Measurements from ENCODE around the gene ASB1.

ASB1 gene

DNA sequence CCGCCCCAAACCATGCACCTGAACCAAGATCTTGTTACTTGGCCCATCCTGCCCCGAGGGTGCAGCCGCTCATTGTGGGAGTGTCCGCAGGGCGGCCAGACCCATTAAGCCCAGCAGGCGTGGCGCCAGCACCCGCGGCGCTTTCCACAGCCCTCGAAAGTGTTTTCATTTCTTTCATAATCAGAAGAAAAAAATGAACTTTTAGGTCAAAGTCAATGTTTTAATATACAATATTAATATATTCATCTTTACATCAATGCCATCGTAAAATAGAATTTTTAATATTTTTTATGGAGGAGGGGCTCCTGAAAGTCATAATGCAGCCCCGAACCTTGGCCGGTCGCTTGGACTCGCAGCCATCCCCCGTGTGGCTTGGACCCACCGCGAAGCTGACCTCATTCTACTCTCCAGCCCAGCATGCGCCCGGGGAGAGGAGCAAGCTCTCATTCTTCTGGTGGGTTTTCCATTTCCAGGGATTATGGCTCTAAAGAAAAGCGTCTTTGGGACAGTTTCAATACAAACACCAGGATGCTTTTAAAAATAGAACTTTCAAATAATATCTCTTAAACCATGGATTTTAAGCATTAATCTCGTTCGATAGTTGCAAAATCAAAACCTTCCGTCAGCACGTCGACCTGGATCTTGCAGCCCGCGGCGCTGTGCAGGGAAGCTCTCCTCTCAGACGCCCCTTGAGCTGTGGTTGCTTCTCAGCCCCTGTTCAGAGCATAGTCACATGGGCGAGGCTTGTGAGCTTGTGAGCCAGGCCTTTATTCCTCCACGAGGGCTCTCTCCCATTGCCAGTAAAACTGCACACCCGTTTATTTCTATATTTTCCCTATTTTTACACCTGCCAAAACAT is 17.2 kb upstream of the ASB1 start:
- TF ChIP-seq, protein P1, sequence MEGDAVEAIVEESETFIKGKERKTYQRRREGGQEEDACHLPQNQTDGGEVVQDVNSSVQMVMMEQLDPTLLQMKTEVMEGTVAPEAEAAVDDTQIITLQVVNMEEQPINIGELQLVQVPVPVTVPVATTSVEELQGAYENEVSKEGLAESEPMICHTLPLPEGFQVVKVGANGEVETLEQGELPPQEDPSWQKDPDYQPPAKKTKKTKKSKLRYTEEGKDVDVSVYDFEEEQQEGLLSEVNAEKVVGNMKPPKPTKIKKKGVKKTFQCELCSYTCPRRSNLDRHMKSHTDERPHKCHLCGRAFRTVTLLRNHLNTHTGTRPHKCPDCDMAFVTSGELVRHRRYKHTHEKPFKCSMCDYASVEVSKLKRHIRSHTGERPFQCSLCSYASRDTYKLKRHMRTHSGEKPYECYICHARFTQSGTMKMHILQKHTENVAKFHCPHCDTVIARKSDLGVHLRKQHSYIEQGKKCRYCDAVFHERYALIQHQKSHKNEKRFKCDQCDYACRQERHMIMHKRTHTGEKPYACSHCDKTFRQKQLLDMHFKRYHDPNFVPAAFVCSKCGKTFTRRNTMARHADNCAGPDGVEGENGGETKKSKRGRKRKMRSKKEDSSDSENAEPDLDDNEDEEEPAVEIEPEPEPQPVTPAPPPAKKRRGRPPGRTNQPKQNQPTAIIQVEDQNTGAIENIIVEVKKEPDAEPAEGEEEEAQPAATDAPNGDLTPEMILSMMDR (IDR thresholded peaks at IDR 0.05; ENCODE audit: low read length, missing control alignments): no peak
- DNase-seq (ENCODE audit: low read depth): no peak
- H3K4me3 ChIP-seq (replicated peaks; ENCODE audit: low read depth, low read length): no peak overlapping the region

DNA sequence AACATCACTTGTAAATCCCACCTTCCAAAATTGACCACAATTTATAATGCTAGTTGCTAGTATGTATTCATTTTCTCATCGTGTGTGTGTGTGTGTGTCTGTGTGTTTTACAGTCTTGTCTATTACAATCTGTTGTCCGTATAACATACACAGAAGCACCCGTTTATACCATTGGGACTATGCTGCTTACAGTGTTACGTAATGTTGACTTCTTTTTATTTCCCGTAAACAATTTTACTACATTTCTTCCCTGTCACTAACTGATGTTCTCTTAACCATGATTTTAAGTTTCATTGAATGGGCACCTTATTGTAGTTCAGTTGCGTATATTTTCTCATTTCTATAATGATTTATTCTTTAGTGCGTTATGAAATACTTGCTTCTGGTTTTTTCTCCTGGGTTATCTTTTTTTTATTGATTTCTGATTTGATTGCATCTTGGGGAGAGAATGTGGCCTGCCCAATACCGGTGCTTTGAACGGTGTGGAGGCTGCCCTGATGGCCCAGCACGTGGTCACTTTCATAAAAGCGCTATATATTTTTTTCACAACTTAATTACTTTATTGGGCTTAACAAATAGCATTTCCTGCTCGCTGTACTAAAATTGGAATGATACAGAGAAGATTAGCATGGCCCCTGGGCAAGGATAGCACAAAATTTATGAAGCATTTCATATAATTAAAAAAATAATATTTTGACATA is 14.5 kb upstream of the ASB1 start:
- H3K4me3 ChIP-seq (replicated peaks; ENCODE audit: low read depth, low read length): no peak overlapping the region
- DNase-seq (ENCODE audit: low read depth): no peak
- TF ChIP-seq, protein P1 (IDR thresholded peaks at IDR 0.05; ENCODE audit: low read length, missing control alignments): no peak

DNA sequence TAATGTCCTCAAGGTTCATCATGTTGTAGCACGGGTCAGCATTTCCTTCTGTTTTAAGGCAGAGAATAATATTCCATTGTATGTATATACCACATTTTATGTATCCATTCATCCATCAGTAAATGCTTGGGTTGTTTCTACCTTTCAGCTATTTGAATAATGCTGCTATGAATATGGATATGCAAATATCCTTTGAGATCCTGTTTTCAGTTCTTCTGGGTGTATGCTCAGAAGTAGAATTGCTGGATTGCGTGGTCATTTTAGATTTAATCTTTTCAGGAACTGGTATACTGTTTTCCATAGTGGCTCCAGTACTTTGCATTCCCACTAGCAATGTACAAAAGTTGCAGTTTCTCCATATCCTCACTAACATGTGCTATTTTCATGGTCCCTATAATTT is 13.4 kb upstream of the ASB1 start:
- no peak for DNase-seq (ENCODE audit: low read depth)
- TF ChIP-seq, protein P1 (IDR thresholded peaks at IDR 0.05; ENCODE audit: low read length, missing control alignments): no peak
- no peak overlapping the region for H3K4me3 ChIP-seq (replicated peaks; ENCODE audit: low read depth, low read length)

DNA sequence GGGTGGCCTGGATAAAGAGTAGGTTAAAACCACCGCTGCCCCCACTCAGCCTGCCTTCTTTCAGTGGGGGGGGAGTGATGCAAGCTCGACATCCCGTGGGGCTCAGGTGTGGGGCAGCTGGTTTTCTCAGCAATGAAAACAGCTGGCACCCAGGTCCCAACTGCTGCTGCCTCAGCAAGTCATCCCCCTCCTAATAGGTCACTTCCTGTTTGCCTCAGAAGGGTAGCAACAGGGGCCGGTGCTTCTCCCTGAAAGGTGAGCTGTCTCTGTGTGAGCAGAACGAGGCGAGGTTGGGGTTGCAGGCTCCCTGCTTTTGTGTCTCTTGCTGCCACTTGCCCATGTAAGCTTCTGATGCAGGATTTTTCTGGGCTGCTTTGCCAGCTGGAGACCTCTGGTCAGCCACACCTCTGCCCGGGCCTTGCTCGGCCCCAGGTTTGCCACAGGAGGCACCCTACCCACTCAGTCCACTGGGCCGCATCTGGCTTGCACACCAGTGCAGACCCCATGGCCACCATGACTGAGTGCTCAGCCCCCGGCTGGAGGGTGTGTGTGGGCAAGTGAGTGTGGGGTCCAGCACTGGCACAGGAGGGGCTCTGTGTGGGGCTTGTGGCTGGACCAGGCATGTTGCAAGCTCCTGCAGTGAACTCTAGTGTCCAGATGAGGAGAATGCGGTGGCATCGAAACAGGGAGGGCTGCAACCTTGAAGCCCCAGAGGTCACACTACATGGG is 11.5 kb upstream of the ASB1 start:
- DNase-seq (ENCODE audit: low read depth): no peak
- TF ChIP-seq, protein P1 (IDR thresholded peaks at IDR 0.05; ENCODE audit: low read length, missing control alignments): no peak
- H3K4me3 ChIP-seq (replicated peaks; ENCODE audit: low read depth, low read length): no peak overlapping the region

DNA sequence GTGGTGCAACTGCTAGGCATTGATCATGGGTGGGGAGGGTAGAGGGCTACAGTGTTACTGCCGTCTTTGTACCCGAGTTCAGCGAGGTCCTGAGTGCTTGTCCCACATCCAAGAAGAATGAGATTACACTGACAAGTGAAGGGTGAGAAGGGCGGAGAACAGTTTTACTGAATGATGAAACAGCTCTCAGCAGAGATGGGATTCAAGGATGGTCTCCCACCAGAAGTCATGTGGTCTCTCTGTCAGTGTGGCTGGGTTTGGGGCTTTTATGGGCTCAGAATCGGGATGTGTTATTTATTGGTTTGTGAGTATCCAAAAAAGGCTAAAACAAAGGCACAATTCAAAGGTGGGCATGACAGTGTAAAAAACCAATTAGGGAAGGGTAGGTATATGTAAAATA is 10.8 kb upstream of the ASB1 start:
- TF ChIP-seq, protein P1 (IDR thresholded peaks at IDR 0.05; ENCODE audit: low read length, missing control alignments): no peak
- H3K4me3 ChIP-seq (replicated peaks; ENCODE audit: low read depth, low read length): no peak overlapping the region

DNA sequence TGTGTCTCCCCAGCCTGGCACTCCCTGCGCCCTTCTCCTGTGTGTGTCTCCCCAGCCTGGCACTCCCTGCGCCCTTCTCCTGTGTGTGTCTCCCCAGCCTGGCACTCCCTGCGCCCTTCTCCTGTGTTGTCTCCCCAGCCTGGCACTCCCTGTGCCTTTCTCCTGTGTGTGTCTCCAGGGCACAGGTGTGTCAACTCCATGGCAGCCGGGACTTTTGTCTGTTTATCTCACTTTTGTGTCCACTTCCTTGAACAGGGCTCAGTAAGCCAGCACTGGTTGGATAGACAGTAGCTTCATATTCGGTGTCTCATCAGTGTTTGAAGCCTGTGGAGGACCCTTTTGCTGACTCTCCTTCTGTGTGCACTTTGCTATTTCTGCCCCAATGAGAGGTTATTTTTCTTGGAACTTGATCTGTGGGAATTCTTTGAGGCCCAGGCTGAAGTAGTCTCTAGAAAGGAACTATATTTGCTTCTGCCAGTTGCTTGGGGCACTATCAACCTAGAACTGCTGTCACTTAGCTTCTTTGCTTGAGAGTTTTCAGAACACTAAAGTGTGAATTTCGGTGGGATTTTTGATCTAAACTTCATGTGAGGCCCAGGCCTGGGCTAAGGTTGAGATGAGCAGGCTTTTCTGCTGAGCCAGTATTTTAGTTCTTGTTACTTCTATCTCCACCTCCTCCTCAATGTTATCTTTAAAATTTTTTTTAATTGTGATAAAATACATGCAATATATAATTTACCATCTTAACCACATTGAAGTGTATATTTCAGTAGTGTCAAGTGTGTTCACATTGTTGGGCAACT is 8.3 kb upstream of the ASB1 start:
- H3K4me3 ChIP-seq (replicated peaks; ENCODE audit: low read depth, low read length): no peak overlapping the region
- TF ChIP-seq, protein P1 (IDR thresholded peaks at IDR 0.05; ENCODE audit: low read length, missing control alignments): no peak
- DNase-seq (ENCODE audit: low read depth): no peak

More for the DNA sequence above, 10.8 kb upstream of the ASB1 start:
- DNase-seq (ENCODE audit: low read depth): no peak
